SJSA1 (cell line): Measurements from ENCODE around the gene SLC27A4. TPM values are rescaled to one million over a fixed set of nuclear protein-coding genes. Genes with fewer than 3 reads are reported as not detected.
A peak's percentile ranks its signal among the peaks of the same experiment; 100 is the strongest.

Experiments
- DNase-seq, 2 experiments: peaks; one replicate each; pipeline ENCODE4 v3.0.0-alpha.2; 2015 to 2020; ENCODE audit warnings: low spot score in 2 of 2, low read depth in 1 of 2
- H3K27ac ChIP-seq: fragments of 250-450 bp; sonication (Bioruptor Pico); 2 replicates; pipeline ENCODE4 v1.5.1; 2020; ENCODE audit warnings: mild to moderate bottlenecking, moderate library complexity
- H3K27me3 ChIP-seq: fragments of 250-450 bp; sonication (Bioruptor Pico); replicated peaks from 2 replicates; pipeline ENCODE4 v1.5.1; 2020; ENCODE audit warnings: mild to moderate bottlenecking, moderate library complexity
- H3K36me3 ChIP-seq: fragments of 250-450 bp; sonication (Bioruptor Pico); 2 replicates; pipeline ENCODE4 v1.5.1; 2020; ENCODE audit warnings: mild to moderate bottlenecking
- H3K4me1 ChIP-seq: fragments of 250-450 bp; sonication (Bioruptor Pico); replicated peaks from 2 replicates; pipeline ENCODE4 v1.6.1; 2021; ENCODE audit warnings: mild to moderate bottlenecking
- H3K4me3 ChIP-seq: fragments of 250-450 bp; sonication (Bioruptor Pico); 2 replicates; pipeline ENCODE4 v1.5.1; 2020; ENCODE audit warnings: mild to moderate bottlenecking
- H3K9me3 ChIP-seq: fragments of 250-450 bp; sonication (Bioruptor Pico); replicated peaks from 2 replicates; pipeline ENCODE4 v1.5.1; 2020; ENCODE audit warnings: mild to moderate bottlenecking
- total RNA-seq: library from RNA; depleted of rRNA; stranded (reverse); fragments of >200 nt; shearing (Covaris generic); gene quantifications from 2 replicates; pipeline ENCODE4 v1.2.3, GENCODE V29; 2014

SLC27A4 gene
- total RNA-seq, 1 experiment from 2014 or later = 26.4 TPM

DNA sequence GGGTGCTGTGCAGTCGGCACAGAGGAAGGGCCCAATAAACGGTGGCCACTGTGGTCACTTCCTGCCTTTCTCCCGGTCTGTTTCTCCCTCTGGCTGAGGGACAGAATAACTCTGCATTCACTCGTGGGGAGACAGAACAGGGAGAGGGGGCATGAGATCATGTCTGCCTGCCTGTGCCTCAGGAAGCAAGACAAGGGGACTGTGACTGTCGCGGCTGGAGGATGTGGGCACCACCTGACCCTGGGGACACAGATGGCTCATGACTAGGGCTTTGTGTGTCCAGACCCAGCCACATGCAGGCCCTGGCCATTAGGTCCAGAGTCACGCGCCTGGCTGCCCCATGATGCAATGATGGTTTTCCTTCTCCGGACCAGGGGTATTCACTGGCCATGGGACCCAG lies 23.9 kb upstream of the SLC27A4 start:
- DNase-seq = no peak
- no peak overlapping the region for H3K4me3 ChIP-seq
- no peaks in the 10 kb centered on the region for H3K27me3 ChIP-seq
- peaks cover 37% of the 10 kb centered on the region for H3K36me3 ChIP-seq
- no peak overlapping the region for H3K27ac ChIP-seq
- peaks cover 2% of the 10 kb centered on the region; the same call in 1 of the 2 replicates for H3K4me1 ChIP-seq
- no peaks in the 10 kb centered on the region for H3K9me3 ChIP-seq

DNA sequence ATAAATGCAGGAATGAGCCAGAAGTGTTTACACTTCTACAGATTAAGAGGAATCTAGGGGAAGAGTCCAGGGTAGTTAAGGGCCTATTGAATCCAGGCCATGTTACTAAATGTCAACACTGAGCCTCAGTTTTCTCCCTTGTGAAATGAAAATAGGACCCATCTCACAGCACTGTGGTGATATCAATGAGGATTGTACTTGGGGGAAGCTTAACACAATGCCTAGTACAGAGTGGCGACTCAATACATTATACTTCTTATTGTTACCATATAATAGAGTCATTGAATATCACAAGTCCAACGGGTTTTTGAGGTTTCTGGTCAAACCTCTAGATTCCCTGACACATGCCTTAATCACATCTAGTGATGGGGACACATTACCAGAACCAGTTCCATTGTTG lies 22.7 kb upstream of the SLC27A4 start:
- no peak overlapping the region for H3K4me3 ChIP-seq
- no peaks in the 10 kb centered on the region for H3K27me3 ChIP-seq
- no peaks in the 10 kb centered on the region for H3K9me3 ChIP-seq
- H3K36me3 ChIP-seq = peaks cover 36% of the 10 kb centered on the region
- H3K4me1 ChIP-seq = peaks cover 3% of the 10 kb centered on the region; the same call in 1 of the 2 replicates
- no peak for DNase-seq
- H3K27ac ChIP-seq = no peak overlapping the region

DNA sequence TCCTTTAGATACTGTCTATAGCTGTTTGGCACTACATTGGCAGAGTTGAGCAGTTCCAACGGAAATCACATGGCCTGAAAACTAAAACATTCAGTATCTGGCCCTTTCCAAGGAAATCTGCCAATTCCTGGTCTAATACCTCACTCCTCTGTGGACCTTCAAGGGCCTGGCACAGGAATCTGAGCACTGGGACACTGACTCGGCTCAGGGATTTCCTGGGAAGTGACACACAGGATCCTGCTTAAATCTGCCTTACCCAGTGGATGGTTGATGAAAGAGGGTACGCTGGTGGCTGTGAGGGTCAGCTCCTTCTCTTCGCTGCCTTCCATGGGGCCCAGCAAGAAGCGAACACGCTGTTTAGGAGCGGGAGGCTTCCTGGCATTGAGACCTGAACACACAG lies 19.0 kb upstream of the SLC27A4 start:
- no peak for DNase-seq
- peaks cover 10% of the 10 kb centered on the region for H3K4me1 ChIP-seq
- H3K36me3 ChIP-seq = peaks cover 40% of the 10 kb centered on the region
- no peak overlapping the region for H3K27ac ChIP-seq
- H3K27me3 ChIP-seq = no peaks in the 10 kb centered on the region
- no peaks in the 10 kb centered on the region for H3K9me3 ChIP-seq
- peak overlapping the region; percentile 80 for H3K4me3 ChIP-seq

DNA sequence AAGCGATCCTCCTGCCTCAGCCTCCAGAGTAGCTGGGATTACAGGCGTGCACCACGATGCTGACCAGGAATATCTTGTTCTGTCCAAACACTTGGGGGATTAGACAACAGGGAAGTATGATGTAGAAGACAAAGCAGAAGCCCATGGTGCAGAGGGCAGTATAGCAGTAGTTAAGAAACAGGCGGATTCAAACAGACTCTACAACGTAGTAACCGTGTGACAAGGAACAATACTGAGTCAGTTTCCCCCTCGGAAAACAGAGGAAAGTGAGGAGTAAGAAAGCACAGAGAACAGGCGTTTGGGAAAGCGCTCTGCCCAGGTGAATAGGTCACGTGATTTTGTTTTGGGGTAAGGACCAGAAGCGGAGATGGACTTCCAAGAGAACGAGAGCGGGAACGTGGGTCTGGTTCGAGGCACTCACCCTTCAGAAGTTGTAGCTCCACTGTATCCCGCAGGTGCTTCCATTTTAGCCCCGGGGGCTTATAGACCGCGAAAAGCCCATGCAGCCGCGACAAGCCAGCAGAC lies 18.4 kb upstream of the SLC27A4 start:
- Histone ChIP-seq H3K4me1 (peaks cover 10% of the 10 kb centered on the region), H3K36me3 (peaks cover 35% of the 10 kb centered on the region), H3K27me3 (no peaks in the 10 kb centered on the region), H3K4me3 (peak overlapping the region; percentile 80), H3K27ac (no peak overlapping the region), H3K9me3 (no peaks in the 10 kb centered on the region)
- no peak for DNase-seq

DNA sequence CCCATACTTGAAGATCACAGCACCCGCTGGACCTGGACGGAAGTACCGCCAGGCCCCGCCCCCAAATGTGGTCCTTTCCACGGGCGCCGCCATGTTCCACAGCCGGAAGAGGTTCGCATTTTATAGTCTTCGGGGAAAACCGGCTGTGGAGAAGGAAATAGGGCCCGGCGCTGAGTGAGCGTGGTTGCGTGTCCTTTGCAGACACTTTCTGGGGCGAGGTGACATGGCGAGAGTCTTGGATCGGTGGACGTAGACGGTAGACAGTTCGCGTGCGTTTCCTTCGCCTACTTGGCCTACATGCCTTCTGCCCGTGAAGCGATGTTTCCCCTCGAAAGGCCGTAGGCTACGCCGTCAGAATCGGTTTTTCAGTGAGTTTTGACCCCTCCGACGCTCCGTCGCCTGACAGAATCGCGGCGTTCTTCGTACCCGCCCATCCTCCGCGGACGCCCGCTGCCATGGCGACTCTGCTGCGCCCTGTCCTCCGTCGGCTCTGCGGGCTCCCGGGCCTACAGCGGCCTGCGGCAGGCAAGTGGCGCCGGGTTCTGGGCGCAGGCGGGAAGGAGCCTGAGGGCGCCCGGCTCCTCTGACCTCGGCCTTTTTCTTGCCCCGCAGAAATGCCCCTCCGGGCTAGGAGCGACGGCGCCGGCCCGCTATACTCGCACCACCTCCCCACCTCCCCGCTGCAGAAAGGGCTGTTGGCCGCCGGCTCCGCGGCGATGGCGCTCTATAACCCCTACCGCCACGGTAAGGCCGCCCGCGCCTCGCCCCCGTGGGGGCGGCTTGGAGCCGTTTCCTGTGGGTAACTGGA lies 17.7 kb upstream of the SLC27A4 start, which contains the start of the genes COQ4 and TRUB2:
Gene COQ4, plus strand, starts transcription at position 436 of the 808 bp plus-strand sequence. Its CDS starts 20 bp downstream, at position 456.
Gene TRUB2, minus strand, starts transcription at position 44 of the 808 bp plus-strand sequence. Its CDS starts 39 bp downstream, at position 5.
- Histone ChIP-seq H3K9me3 (no peaks in the 10 kb centered on the region), H3K27ac (peak within 1 kb of the TSS; percentile 73), H3K4me1 (peaks cover 10% of the 10 kb centered on the region), H3K27me3 (no peaks in the 10 kb centered on the region), H3K4me3 (peak within 1 kb of the TSS; percentile 80), H3K36me3 (peaks cover 28% of the 10 kb centered on the region)
- DNase-seq = peak; percentile 92 to 97

DNA sequence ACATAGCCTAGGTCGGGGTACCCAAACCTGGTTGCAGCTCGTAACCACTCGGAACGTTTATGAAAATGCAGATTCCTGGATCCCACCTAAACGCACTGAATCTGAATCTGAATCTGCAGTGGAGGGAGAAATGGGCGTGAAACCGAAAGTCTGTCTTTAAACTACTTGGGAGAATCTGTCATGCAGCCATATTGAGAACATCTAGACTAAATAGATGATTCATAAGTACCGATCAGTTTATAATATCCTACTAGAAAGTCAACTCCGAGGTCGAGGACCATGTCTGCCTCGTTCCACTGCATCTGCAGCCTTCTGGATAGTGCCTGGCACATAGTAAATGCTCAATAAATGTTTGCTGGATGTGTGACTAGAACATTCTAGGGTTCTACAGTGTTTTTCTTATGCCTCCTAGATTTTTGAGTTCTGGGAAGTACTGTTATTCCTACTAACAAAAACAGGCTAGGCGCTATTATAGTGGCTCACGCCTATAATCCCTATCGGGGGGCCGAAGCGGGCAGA lies 17.1 kb upstream of the SLC27A4 start:
- peak overlapping the region; percentile 73 for H3K27ac ChIP-seq
- no peaks in the 10 kb centered on the region for H3K27me3 ChIP-seq
- H3K4me1 ChIP-seq = peaks cover 10% of the 10 kb centered on the region
- DNase-seq = no peak
- H3K36me3 ChIP-seq = peaks cover 23% of the 10 kb centered on the region
- H3K4me3 ChIP-seq = peak overlapping the region; percentile 80
- H3K9me3 ChIP-seq = no peaks in the 10 kb centered on the region

DNA sequence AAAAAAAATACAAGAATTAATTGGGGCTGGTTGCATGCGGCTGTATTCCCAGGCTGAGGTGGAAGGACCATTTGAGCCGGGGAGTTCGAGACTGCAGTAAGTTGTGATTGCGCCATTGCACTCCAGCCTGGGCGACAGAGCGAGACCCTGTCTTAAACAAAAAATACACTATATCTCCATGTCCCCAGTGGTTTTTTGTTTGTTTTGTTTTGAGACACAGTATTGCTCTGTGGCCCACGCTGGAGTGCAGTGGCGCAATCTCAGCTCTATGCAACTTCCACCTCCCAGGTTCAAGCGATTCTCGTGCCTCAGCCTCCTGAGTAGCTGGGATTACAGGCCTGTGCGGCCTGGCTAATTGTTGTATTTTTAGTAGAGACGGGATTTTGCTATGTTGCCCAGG lies 16.5 kb upstream of the SLC27A4 start:
- H3K36me3 ChIP-seq = peaks cover 23% of the 10 kb centered on the region
- H3K9me3 ChIP-seq = no peaks in the 10 kb centered on the region
- H3K4me3 ChIP-seq = peak overlapping the region; percentile 80
- H3K27me3 ChIP-seq = no peaks in the 10 kb centered on the region
- peaks cover 10% of the 10 kb centered on the region for H3K4me1 ChIP-seq
- no peak for DNase-seq
- no peak overlapping the region for H3K27ac ChIP-seq

DNA sequence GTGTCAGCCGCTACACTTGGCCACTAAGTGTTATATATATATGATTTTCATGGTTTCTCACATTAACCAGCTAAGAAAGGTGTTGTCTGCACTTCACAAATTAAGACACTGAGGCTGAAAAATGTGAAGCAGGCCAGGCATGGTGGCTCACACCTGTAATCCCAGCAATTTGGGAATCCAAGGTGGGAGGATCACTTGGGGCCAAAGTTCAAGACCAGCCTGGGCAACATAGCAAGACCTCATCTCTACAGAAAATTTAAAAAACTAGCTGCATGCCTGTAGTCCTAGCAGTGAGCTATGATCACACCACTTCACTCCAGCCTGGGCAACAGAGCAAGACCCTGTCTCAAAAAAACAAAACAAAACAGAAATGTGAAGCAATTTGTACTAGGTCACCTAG lies 15.9 kb upstream of the SLC27A4 start:
- H3K27me3 ChIP-seq = no peaks in the 10 kb centered on the region
- H3K4me3 ChIP-seq = no peak overlapping the region
- H3K27ac ChIP-seq = no peak overlapping the region
- H3K4me1 ChIP-seq = peaks cover 10% of the 10 kb centered on the region
- no peaks in the 10 kb centered on the region for H3K9me3 ChIP-seq
- no peak for DNase-seq
- H3K36me3 ChIP-seq = peaks cover 23% of the 10 kb centered on the region

DNA sequence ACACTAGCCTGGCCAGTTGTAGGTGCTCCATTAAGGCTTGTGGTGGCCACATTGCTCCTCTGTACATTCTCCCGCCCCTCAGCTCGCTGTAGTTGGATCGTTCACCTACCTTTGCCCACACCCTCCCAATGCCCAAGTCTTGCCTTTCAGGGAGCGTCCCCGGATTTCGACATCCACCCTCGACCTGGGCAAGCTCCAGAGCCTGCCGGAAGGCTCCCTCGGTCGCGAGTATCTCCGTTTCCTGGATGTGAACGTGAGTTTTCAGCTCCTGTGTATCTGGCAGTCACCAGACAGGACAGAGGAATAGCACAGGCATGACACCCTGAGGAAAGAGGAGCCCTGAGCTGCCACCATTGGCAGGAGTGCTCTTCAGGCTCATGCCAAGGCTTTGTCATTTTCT lies 14.7 kb upstream of the SLC27A4 start:
- no peak for DNase-seq
- Histone ChIP-seq H3K27ac (no peak overlapping the region), H3K4me3 (no peak overlapping the region), H3K9me3 (no peaks in the 10 kb centered on the region), H3K36me3 (peaks cover 23% of the 10 kb centered on the region), H3K27me3 (no peaks in the 10 kb centered on the region), H3K4me1 (peaks cover 10% of the 10 kb centered on the region)

DNA sequence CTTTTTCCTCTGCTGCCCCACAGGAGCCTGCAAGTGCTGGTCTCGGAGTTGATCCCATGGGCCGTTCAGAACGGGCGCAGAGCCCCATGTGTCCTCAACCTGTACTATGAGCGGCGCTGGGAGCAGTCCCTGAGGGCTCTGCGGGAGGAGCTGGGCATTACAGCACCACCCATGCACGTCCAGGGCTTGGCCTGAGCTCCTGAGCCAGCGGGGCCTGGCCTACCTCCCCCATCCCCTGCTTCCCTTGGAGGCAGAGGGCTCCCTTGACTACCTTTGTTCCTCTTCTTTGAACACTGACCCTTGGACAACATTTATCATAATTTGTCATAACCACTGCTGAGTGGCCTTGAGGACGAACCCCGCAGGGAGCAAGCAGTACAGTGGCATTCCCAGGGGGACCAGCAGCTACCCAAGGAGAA lies 6.9 kb upstream of the SLC27A4 start:
- H3K27me3 ChIP-seq = no peaks in the 10 kb centered on the region

DNA sequence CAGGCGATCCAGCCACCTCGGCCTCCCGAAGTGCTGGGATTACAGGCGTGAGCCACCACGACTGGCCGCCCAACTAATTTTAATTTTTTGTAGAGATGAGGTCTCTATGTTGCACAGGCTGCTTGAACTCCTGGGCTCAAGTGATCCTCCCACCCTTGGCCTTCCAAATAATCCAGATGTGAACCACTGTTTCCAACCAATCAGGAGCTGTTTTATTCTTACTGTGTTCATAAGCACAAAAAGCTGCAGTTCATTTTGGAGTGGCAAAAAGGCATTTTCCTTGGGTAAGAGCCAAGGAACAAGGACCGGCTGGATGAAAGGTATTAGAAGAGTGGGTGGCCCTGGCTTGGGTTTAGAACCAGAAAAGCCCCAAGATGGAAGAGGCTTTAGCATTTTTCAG lies 5.2 kb upstream of the SLC27A4 start:
- Histone ChIP-seq H3K9me3 (no peaks in the 10 kb centered on the region), H3K4me1 (peaks cover 6% of the 10 kb centered on the region; the same call in 1 of the 2 replicates), H3K27ac (no peak overlapping the region), H3K4me3 (no peak overlapping the region), H3K27me3 (no peaks in the 10 kb centered on the region), H3K36me3 (no peaks in the 10 kb centered on the region; the same call in 1 of the 2 replicates)
- no peak for DNase-seq

More for the DNA sequence above, 6.9 kb upstream of the SLC27A4 start:
- no peaks in the 10 kb centered on the region for H3K4me1 ChIP-seq
- H3K36me3 ChIP-seq = no peaks in the 10 kb centered on the region; the same call in 1 of the 2 replicates
- H3K9me3 ChIP-seq = no peaks in the 10 kb centered on the region
- DNase-seq = no peak
- H3K27ac ChIP-seq = no peak overlapping the region
- no peak overlapping the region for H3K4me3 ChIP-seq

DNA sequence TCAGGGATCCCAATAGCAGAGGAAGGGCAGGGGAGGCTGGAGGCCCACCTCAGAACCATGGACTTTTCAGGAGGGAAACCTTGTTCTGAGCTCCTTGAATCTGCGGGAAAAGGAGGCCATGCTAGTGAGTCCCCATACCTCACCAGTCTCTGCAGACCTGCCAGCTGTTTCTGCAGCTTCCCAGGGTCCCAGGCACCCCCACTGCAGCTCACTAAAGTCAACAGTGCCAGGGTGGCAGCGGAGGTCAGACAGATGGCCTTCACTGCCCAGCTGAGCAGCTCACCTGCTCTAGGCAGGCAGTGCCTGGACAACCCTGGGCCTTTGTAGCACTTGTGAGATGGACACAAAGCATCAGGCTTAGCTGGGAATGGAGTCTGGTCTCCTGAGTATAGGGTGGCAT lies 4.4 kb upstream of the SLC27A4 start:
- H3K4me3 ChIP-seq = no peak overlapping the region
- peaks cover 7% of the 10 kb centered on the region; the same call in 1 of the 2 replicates for H3K4me1 ChIP-seq
- no peak for DNase-seq
- no peaks in the 10 kb centered on the region for H3K9me3 ChIP-seq
- H3K27ac ChIP-seq = no peak overlapping the region
- H3K27me3 ChIP-seq = no peaks in the 10 kb centered on the region
- no peaks in the 10 kb centered on the region; the same call in 1 of the 2 replicates for H3K36me3 ChIP-seq

DNA sequence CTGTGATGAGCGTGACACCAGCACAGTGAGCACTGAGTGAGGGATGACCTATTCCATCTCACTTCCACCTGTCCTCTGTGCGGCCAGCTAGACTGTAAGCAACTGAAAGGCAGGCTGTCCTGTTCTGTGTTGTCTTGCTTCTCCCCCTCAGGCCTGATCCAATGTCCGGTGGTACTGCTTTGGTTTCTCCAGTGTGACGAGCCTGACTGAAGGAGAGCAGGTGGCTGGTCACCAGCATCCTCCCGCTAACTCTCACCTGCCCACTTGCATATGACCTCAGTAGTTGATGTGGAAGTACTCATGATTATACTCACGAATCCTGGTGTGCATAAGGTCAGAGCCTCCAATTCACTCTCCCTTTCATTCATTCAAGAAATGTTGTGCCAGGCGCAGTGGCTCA lies 2.4 kb upstream of the SLC27A4 start:
- Histone ChIP-seq H3K27me3 (no peaks in the 10 kb centered on the region), H3K4me1 (peaks cover 7% of the 10 kb centered on the region; the same call in 1 of the 2 replicates), H3K27ac (no peak overlapping the region), H3K9me3 (no peaks in the 10 kb centered on the region), H3K36me3 (peaks cover 1% of the 10 kb centered on the region; the same call in 1 of the 2 replicates), H3K4me3 (no peak overlapping the region)
- no peak for DNase-seq
